ENCODE data around the gene ERN2.
"Not testable (repeated sequence)": the region's sequence is repeated elsewhere in the genome, so short reads cannot be mapped to it uniquely, and the experiment has no call there.

The ERN2 gene

GRCh38 chr16:23726710-23727109 is 13.7 kb upstream of the ERN2 start:
- Histone ChIP-seq H3K4me1 (ENCODE audit: insufficient read depth, low read length, poor library complexity, severe bottlenecking) (no peaks in the 10 kb centered on the region), H3K79me2 (ENCODE audit: insufficient read depth, low read length) (no peaks in the 10 kb centered on the region), H3K4me3 (ENCODE audit: low read length, poor library complexity, severe bottlenecking) (no peak overlapping the region), H3K9me3 (ENCODE audit: insufficient read depth, low read depth, low read length) (no peaks in the 10 kb centered on the region; the same call in 1 of the 2 replicates), H3K27me3 (ENCODE audit: insufficient read depth, low read length, poor library complexity, severe bottlenecking) (peaks cover 2% of the 10 kb centered on the region), H3K4me2 (ENCODE audit: low read depth, low read length, poor library complexity, severe bottlenecking) (no peak overlapping the region), H3K9ac (ENCODE audit: low read depth, low read length, poor library complexity, severe bottlenecking) (no peak overlapping the region), H2AFZ (ENCODE audit: low read length) (no peak overlapping the region), H3K36me3 (ENCODE audit: insufficient read depth, low read length) (no peaks in the 10 kb centered on the region), H4K20me1 (ENCODE audit: insufficient read depth, low read length, poor library complexity, severe bottlenecking) (no peaks in the 10 kb centered on the region), H3K9me2 (replicated peaks; ENCODE audit: low read depth, low read length) (no peaks in the 10 kb centered on the region), H3F3A (ENCODE audit: low read depth) (no peaks in the 10 kb centered on the region)
- TF ChIP-seq EZH2phosphoT487 (IDR thresholded peaks at IDR 0.05; ENCODE audit: borderline replicate concordance) (no peak), CTCF (conservative IDR thresholded peaks at IDR 0.05; ENCODE audit: low read length) (no peak)

GRCh38 chr16:23724785-23725131 is 11.7 kb upstream of the ERN2 start:
- Histone ChIP-seq H3K9me3 (ENCODE audit: insufficient read depth, low read depth, low read length) (no peaks in the 10 kb centered on the region; the same call in 1 of the 2 replicates), H3K9ac (ENCODE audit: low read depth, low read length, poor library complexity, severe bottlenecking) (no peak overlapping the region), H3K4me1 (ENCODE audit: insufficient read depth, low read length, poor library complexity, severe bottlenecking) (no peaks in the 10 kb centered on the region), H3K4me2 (ENCODE audit: low read depth, low read length, poor library complexity, severe bottlenecking) (no peak overlapping the region), H3K79me2 (ENCODE audit: insufficient read depth, low read length) (no peaks in the 10 kb centered on the region), H3K4me3 (ENCODE audit: low read length, poor library complexity, severe bottlenecking) (no peak overlapping the region), H3F3A (ENCODE audit: low read depth) (no peaks in the 10 kb centered on the region), H3K9me2 (replicated peaks; ENCODE audit: low read depth, low read length) (no peaks in the 10 kb centered on the region), H3K27me3 (ENCODE audit: insufficient read depth, low read length, poor library complexity, severe bottlenecking) (peaks cover 3% of the 10 kb centered on the region), H3K36me3 (ENCODE audit: insufficient read depth, low read length) (no peaks in the 10 kb centered on the region), H2AFZ (ENCODE audit: low read length) (no peak overlapping the region), H4K20me1 (ENCODE audit: insufficient read depth, low read length, poor library complexity, severe bottlenecking) (no peaks in the 10 kb centered on the region)
- TF ChIP-seq EZH2phosphoT487 (IDR thresholded peaks at IDR 0.05; ENCODE audit: borderline replicate concordance) (no peak), CTCF (conservative IDR thresholded peaks at IDR 0.05; ENCODE audit: low read length) (no peak)

GRCh38 chr16:23724096-23724784 is 11.2 kb upstream of the ERN2 start:
- H3K4me3 ChIP-seq (ENCODE audit: low read length, poor library complexity, severe bottlenecking), result no peak overlapping the region
- peaks cover 3% of the 10 kb centered on the region for H3K27me3 ChIP-seq (ENCODE audit: insufficient read depth, low read length, poor library complexity, severe bottlenecking)
- H3K79me2 ChIP-seq (ENCODE audit: insufficient read depth, low read length), result no peaks in the 10 kb centered on the region
- H4K20me1 ChIP-seq (ENCODE audit: insufficient read depth, low read length, poor library complexity, severe bottlenecking), result no peaks in the 10 kb centered on the region
- no peak overlapping the region for H3K4me2 ChIP-seq (ENCODE audit: low read depth, low read length, poor library complexity, severe bottlenecking)
- no peak overlapping the region for H3K9ac ChIP-seq (ENCODE audit: low read depth, low read length, poor library complexity, severe bottlenecking)
- H2AFZ ChIP-seq (ENCODE audit: low read length), result no peak overlapping the region
- H3K36me3 ChIP-seq (ENCODE audit: insufficient read depth, low read length), result no peaks in the 10 kb centered on the region
- no peaks in the 10 kb centered on the region; the same call in 1 of the 2 replicates for H3K9me3 ChIP-seq (ENCODE audit: insufficient read depth, low read depth, low read length)
- no peaks in the 10 kb centered on the region for H3K4me1 ChIP-seq (ENCODE audit: insufficient read depth, low read length, poor library complexity, severe bottlenecking)
- TF ChIP-seq CTCF (conservative IDR thresholded peaks at IDR 0.05; ENCODE audit: low read length), result no peak
- no peak for TF ChIP-seq EZH2phosphoT487 (IDR thresholded peaks at IDR 0.05; ENCODE audit: borderline replicate concordance)
- no peaks in the 10 kb centered on the region for H3F3A ChIP-seq (ENCODE audit: low read depth)
- no peaks in the 10 kb centered on the region for H3K9me2 ChIP-seq (replicated peaks; ENCODE audit: low read depth, low read length)

- not testable (repeated sequence) for H3K27me3 ChIP-seq (ENCODE audit: insufficient read depth, low read length, poor library complexity, severe bottlenecking); H3K9me2 ChIP-seq (replicated peaks; ENCODE audit: low read depth, low read length); H3K4me1 ChIP-seq (ENCODE audit: insufficient read depth, low read length, poor library complexity, severe bottlenecking); H2AFZ ChIP-seq (ENCODE audit: low read length); H3K79me2 ChIP-seq (ENCODE audit: insufficient read depth, low read length); H4K20me1 ChIP-seq (ENCODE audit: insufficient read depth, low read length, poor library complexity, severe bottlenecking); H3K4me2 ChIP-seq (ENCODE audit: low read depth, low read length, poor library complexity, severe bottlenecking); H3K36me3 ChIP-seq (ENCODE audit: insufficient read depth, low read length); H3K9ac ChIP-seq (ENCODE audit: low read depth, low read length, poor library complexity, severe bottlenecking); H3K9me3 ChIP-seq (ENCODE audit: insufficient read depth, low read depth, low read length); H3K4me3 ChIP-seq (ENCODE audit: low read length, poor library complexity, severe bottlenecking); H3F3A ChIP-seq (ENCODE audit: low read depth)
Observed at GRCh38 chr16:23722613-23723240, 9.7 kb upstream of the ERN2 start.

Measured in Loucy (cell line).